Measurements from ENCODE around the gene KCNQ4.

The KCNQ4 gene

GRCh38 chr1:40795811-40796586 lies 12.4 kb downstream of the KCNQ4 start:
- DNase-seq (ENCODE audit: low read depth, low spot score), result no peak

DNA sequence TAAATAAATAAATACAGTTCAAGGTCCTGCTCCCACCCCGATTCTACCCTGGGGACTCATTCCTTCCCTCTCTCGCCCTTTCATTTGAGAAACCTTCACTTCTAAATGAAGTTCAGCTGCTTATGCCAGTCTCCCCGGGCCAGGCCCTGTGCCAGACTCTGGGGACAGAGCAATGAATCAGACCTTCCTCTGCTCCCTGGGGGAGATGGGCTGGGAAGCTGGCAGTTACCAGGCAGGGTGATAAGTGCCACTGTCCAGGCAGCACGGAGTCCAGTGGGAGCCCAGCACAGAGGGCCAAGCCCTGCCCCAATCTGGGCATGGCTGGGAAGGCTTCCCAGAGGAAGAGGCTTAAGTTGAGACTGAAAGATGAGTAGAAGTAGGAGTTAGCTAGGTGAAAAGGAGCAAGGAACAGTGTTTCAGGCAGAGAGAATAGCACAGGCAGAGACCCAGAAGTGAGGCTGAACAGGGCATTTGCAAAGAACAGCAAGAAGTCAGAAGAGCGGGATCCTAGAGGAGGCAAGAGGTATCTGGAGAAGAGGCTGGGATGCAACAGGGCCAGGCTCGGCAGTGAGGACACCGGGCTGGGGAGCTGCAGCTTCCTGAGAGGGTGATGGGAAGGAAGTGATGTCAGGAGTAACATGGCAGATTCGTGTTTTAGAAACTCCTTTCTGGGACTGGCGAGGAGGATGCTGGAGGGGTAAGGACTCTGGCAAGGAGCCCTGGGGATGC lies 13.5 kb downstream of the KCNQ4 start:
- no peak for DNase-seq (ENCODE audit: low read depth, low spot score)

DNA sequence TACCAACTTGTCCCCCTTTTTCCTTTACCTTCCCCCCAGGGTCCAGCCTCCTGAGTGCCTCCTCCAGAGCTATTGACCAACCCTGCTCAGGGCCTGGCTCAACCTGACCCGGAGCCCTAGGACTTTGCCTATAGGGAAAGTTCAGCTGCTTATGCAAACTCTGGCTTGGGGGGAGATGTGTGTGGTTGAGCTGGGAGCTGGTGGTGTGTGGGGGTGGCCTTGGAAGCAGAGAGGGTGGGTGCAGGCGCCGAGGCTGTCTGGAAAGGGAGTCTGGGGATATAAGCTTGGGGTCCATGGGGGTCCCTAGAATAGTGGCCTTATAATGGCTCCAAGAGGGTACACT lies 14.1 kb downstream of the KCNQ4 start:
- no peak for DNase-seq (ENCODE audit: low read depth, low spot score)

DNA sequence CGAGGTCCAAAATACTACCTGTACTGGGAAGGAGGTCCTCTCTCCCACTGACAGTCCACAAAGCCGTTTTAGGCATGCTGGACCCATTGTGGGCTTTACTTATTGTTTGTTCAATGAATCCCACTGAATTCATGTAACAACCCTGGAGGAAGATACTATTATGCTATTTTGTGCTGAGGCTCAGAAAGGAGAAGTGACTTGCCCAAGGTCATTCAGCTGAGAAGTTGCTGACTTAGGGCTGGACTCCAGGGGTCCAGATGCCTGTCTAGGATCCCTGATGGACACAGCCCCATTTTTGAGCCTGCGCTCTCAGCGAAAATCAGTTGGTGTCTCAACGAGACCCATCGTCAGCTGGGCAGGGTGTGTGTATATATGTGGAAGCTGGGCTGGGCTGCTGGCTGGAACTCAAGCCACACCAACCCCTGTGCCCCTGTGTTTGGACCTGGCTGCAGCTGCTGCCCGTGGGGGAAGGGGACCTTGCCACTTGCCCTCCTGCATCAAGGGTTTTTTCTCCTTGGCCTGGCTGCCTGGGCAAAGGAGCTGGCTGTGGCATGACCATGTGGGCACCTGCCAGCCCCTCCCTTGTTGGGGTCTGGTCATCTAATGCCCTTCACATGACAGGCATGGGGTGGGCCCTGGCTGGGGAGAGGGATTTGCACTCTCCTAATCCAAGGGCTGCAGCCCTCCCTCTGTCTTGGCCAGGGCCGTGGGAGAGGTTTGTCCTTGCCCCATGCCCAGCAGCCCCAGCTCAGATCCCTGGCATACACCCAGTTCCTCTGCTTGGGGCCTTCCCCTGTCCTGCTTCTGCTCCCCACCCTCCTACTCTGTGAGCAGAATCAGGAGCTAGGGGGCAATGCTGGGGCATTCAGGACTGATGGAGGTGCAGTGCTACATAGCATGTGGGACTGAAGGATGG lies 15.0 kb downstream of the KCNQ4 start:
- DNase-seq (ENCODE audit: low read depth, low spot score), result no peak

- no peak for DNase-seq (ENCODE audit: low read depth, low spot score)
Observed at GRCh38 chr1:40799351-40799867, 15.8 kb downstream of the KCNQ4 start.

- DNase-seq (ENCODE audit: low read depth, low spot score), result no peak
Observed at GRCh38 chr1:40801742-40802077, 18.1 kb downstream of the KCNQ4 start.

DNA sequence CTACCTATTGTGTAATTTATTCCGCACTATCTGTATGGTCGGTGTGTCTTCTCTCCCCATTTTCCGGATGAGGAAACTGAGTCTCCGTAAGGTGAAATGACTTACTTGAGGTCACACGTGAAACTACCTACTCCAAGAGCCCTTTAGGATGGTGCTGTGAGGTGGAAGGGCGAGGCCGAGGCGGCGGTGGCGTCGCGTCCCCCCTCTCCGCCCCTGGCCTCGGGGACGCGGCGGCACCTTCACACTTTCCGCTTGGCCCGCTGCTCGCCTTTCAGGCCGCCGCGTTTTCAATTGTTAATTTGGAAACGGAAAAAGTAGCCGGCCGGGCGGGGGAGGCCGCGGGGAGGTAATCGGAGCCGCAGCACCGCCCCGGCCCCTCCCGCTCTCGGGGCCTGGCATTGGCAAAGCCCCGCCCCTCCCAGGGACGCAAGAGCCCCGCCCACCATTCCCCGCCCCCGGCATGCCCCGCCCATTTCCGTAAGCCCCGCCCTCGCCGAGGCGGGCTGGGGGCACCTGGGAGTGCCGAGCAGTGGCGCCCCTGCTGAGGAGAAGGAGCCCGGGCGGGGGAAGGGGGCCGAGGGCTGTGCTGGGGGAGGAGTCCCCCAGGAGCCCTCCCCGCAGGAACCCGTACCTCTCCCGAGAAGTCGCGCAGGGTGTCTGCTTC lies 18.6 kb downstream of the KCNQ4 start:
- DNase-seq (ENCODE audit: low read depth, low spot score), result peak; percentile 58

- no peak for DNase-seq (ENCODE audit: low read depth, low spot score)
Observed at GRCh38 chr1:40802742-40803113, 19.1 kb downstream of the KCNQ4 start.

- no peak for DNase-seq (ENCODE audit: low read depth, low spot score)
Observed at GRCh38 chr1:40803447-40803846, 19.9 kb downstream of the KCNQ4 start.

DNA sequence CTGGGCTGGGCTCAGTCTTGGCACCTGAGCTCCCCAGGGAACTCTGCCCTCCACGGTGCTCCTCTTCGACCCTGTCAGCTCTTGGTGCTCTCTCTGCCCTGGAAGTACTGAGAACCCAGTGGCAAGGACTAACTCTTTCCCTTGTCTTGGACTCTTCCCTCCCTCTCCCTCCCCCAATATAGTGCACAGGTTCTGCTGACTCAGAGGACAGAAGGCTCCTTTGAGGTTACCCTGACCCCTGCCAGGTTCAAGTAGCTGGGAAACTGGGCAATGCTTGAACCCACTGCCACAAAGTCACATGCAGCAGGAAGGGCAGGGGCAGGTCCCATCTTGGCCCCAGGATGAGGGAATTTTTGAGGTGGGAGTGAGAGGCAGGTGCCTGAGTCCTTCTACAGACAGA lies 20.3 kb downstream of the KCNQ4 start:
- DNase-seq (ENCODE audit: low read depth, low spot score), result no peak

GRCh38 chr1:40806240-40806639 lies 22.7 kb downstream of the KCNQ4 start:
- DNase-seq (ENCODE audit: low read depth, low spot score), result no peak

- no peak for DNase-seq (ENCODE audit: low read depth, low spot score)
Observed at GRCh38 chr1:40806731-40807695, 23.4 kb downstream of the KCNQ4 start.

DNA sequence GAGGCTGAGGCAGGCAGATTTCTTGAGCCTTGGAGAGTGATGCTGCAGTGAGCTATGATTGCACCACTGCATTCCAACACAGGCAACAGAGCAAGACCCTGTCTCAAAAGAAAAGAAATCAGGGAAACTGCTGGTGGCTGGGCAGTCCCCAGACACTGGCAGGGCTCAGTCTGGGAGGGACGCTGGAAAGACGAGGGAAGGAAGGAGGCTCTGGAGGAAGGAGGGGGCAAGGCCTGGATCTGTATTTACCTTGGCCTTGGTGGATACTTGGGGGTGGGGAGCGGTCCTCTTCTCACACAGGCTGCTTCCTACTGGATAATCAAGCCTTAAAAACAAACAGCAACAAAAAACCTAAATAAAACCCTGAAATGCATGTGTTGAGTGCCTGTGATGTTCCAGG lies 24.4 kb downstream of the KCNQ4 start:
- no peak for DNase-seq (ENCODE audit: low read depth, low spot score)

- no peak for DNase-seq (ENCODE audit: low read depth, low spot score)
Observed at GRCh38 chr1:40808444-40808843, 24.9 kb downstream of the KCNQ4 start.

- no peak for DNase-seq (ENCODE audit: low read depth, low spot score)
Observed at GRCh38 chr1:40808909-40809308, 25.3 kb downstream of the KCNQ4 start.

- DNase-seq (ENCODE audit: low read depth, low spot score), result no peak
Observed at GRCh38 chr1:40810927-40811326, 27.3 kb downstream of the KCNQ4 start.

- no peak for DNase-seq (ENCODE audit: low read depth, low spot score)
Observed at GRCh38 chr1:40815420-40815819, 31.8 kb downstream of the KCNQ4 start.

- no peak for DNase-seq (ENCODE audit: low read depth, low spot score)
Observed at GRCh38 chr1:40817791-40818263, 34.2 kb downstream of the KCNQ4 start.

GRCh38 chr1:40818264-40818961 lies 34.8 kb downstream of the KCNQ4 start:
- peak; percentile 74 for DNase-seq (ENCODE audit: low read depth, low spot score)

- no peak for DNase-seq (ENCODE audit: low read depth, low spot score)
Observed at GRCh38 chr1:40819101-40819500, 35.5 kb downstream of the KCNQ4 start.
